ENCODE results near the gene USP17L29.
"Not testable (repeated sequence)": the region's sequence is repeated elsewhere in the genome, so short reads cannot be mapped to it uniquely, and the experiment has no call there.

GRCh38 chr4:9353338-9353737, at the start of gene USP17L29:
- TF ChIP-seq, protein P1, sequence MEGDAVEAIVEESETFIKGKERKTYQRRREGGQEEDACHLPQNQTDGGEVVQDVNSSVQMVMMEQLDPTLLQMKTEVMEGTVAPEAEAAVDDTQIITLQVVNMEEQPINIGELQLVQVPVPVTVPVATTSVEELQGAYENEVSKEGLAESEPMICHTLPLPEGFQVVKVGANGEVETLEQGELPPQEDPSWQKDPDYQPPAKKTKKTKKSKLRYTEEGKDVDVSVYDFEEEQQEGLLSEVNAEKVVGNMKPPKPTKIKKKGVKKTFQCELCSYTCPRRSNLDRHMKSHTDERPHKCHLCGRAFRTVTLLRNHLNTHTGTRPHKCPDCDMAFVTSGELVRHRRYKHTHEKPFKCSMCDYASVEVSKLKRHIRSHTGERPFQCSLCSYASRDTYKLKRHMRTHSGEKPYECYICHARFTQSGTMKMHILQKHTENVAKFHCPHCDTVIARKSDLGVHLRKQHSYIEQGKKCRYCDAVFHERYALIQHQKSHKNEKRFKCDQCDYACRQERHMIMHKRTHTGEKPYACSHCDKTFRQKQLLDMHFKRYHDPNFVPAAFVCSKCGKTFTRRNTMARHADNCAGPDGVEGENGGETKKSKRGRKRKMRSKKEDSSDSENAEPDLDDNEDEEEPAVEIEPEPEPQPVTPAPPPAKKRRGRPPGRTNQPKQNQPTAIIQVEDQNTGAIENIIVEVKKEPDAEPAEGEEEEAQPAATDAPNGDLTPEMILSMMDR (conservative IDR thresholded peaks at IDR 0.05 in 1 of 2, IDR thresholded peaks at IDR 0.05 in 1 of 2; ENCODE audit: low read depth in 1 of 2, low read length in 2 of 2) = not testable (repeated sequence)
- TF ChIP-seq EZH2 (IDR thresholded peaks at IDR 0.05; ENCODE audit: low read length, missing control alignments) = not testable (repeated sequence)
